H1 (cell line): ENCODE results near the gene PTPN7. TPM values are rescaled to one million over a fixed set of nuclear protein-coding genes. Genes with fewer than 3 reads are reported as not detected.
A peak's percentile ranks its signal among the peaks of the same experiment; 100 is the strongest.

Source experiments
- CTCF ChIA-PET: fragments of 300-600 bp; sonication (Branson Sonifier 250); formaldehyde crosslinking; loops from one replicate; lab custom pipeline; 2021; ENCODE audit not compliant: partially characterized antibody; lab: Charles Lee
- POLR2A ChIA-PET: fragments of 300-600 bp; sonication (Branson Sonifier 250); formaldehyde crosslinking; loops from one replicate; lab custom pipeline; 2021; ENCODE audit warnings: inconsistent platforms; ENCODE audit not compliant: partially characterized antibody; lab: Charles Lee
- DNase-seq, 2 experiments: peaks; one replicate each; pipeline versions ENCODE4 v3.0.0 to v3.0.0-alpha.2; 2010 to 2022; ENCODE audit warnings: low spot score in 2 of 2, low read depth in 1 of 2, mixed read lengths in 1 of 2
- FAIRE-seq: peaks from 2 replicates; lab custom pipeline; 2011; peaks lifted over from hg19 to GRCh38; lab: Jason Lieb, UNC
- H2AFZ ChIP-seq: 2 replicates; pipeline ENCODE4 v1.8.1; 2012; ENCODE audit warnings: low read length, inconsistent platforms
- H2AK5ac ChIP-seq: 2 replicates; pipeline ENCODE4 v1.6.1; 2013; ENCODE audit warnings: low read depth, low read length
- H2BK120ac ChIP-seq: replicated peaks from 2 replicates; pipeline ENCODE3; 2013; ENCODE audit warnings: low read depth, low read length, inconsistent platforms
- H2BK12ac ChIP-seq: 2 replicates; pipeline ENCODE4 v1.6.1; 2013; ENCODE audit warnings: low read depth, low read length
- H2BK15ac ChIP-seq: 2 replicates; pipeline ENCODE4 v1.6.1; 2013; ENCODE audit warnings: low read length
- H2BK20ac ChIP-seq: 2 replicates; pipeline ENCODE4 v1.6.1; 2013; ENCODE audit warnings: low read length
- H2BK5ac ChIP-seq: 2 replicates; pipeline ENCODE4 v1.6.1; 2013; ENCODE audit warnings: low read depth, low read length
- H3K14ac ChIP-seq: 2 replicates; pipeline ENCODE4 v1.6.1; 2013; ENCODE audit warnings: inconsistent platforms; ENCODE audit not compliant: insufficient read length
- H3K18ac ChIP-seq: 2 replicates; pipeline ENCODE4 v1.6.1; 2013; ENCODE audit warnings: low read length; ENCODE audit errors: extremely low read depth
- H3K23ac ChIP-seq: 2 replicates; pipeline ENCODE4 v1.6.1; 2013; ENCODE audit warnings: inconsistent platforms; ENCODE audit not compliant: insufficient read length
- H3K23me2 ChIP-seq: 2 replicates; pipeline ENCODE4 v1.6.1; 2013; ENCODE audit warnings: low read depth, low read length
- H3K27ac ChIP-seq: 2 replicates; pipeline ENCODE4 v1.6.1; 2011; ENCODE audit warnings: low read depth, low read length, inconsistent platforms
- H3K27me3 ChIP-seq, 4 experiments: replicated peaks in 1 of 4; 1 replicate in 1 of 4; 2 replicates in 3 of 4; pipeline versions ENCODE4 v1.6.1 to v1.8.1; 2011 to 2013; ENCODE audit warnings: low read length in 3 of 4, mild to moderate bottlenecking in 3 of 4, inconsistent platforms in 2 of 4, mixed read lengths in 2 of 4, moderate library complexity in 1 of 4; ENCODE audit not compliant: control insufficient read depth in 3 of 4, insufficient read depth in 3 of 4; ENCODE audit errors: extremely low read depth in 1 of 4
- H3K36me3 ChIP-seq, 4 experiments: 2 replicates each; pipeline versions ENCODE4 v1.6.1 to v1.8.1; 2011 to 2013; ENCODE audit warnings: mild to moderate bottlenecking in 4 of 4, low read length in 3 of 4, moderate library complexity in 2 of 4, control low read depth in 1 of 4, inconsistent platforms in 1 of 4; ENCODE audit not compliant: insufficient read depth in 4 of 4, control insufficient read depth in 2 of 4
- H3K4ac ChIP-seq: replicated peaks from 2 replicates; pipeline ENCODE3; 2013; ENCODE audit warnings: low read length, low read depth, mixed read lengths, inconsistent platforms; ENCODE audit not compliant: insufficient read length
- H3K4me1 ChIP-seq, 4 experiments: replicated peaks in 1 of 4; 1 replicate in 1 of 4; 2 replicates in 3 of 4; pipeline versions ENCODE4 v1.6.1 to v1.8.1; 2011 to 2013; ENCODE audit warnings: low read length in 3 of 4, inconsistent platforms in 2 of 4, mixed read lengths in 1 of 4; ENCODE audit not compliant: insufficient read depth in 4 of 4, control insufficient read depth in 3 of 4
- H3K4me2 ChIP-seq, 2 experiments: 2 replicates each; pipeline versions ENCODE4 v1.6.1 to v1.8.1; 2011 to 2013; ENCODE audit warnings: low read depth in 2 of 2, low read length in 2 of 2, control low read depth in 1 of 2, inconsistent platforms in 1 of 2, mild to moderate bottlenecking in 1 of 2; ENCODE audit not compliant: insufficient read depth in 1 of 2
- H3K4me3 ChIP-seq, 4 experiments: fragments of 200-600, 300-600 bp in 1 of 4; sonication (generic), shearing (Covaris generic), sonication (Bioruptor Twin) in 1 of 4; 2 replicates each; pipeline versions ENCODE4 v1.5.1 to v1.8.1; 2011 to 2016; ENCODE audit warnings: low read length in 4 of 4, low read depth in 3 of 4, control low read depth in 2 of 4, inconsistent platforms in 2 of 4, mild to moderate bottlenecking in 2 of 4, mixed read lengths in 1 of 4, moderate library complexity in 1 of 4; ENCODE audit not compliant: insufficient read depth in 2 of 4; ENCODE audit errors: extremely low read depth in 1 of 4
- H3K56ac ChIP-seq: replicated peaks from 2 replicates; pipeline ENCODE3; 2013; ENCODE audit warnings: low read depth, mild to moderate bottlenecking, mixed read lengths, low read length, inconsistent platforms; ENCODE audit not compliant: insufficient read length
- H3K79me1 ChIP-seq: 2 replicates; pipeline ENCODE4 v1.6.1; 2013; ENCODE audit warnings: low read depth, low read length, control low read depth
- H3K79me2 ChIP-seq, 2 experiments: 2 replicates each; pipeline versions ENCODE4 v1.6.1 to v1.8.1; 2012 to 2013; ENCODE audit warnings: low read length in 2 of 2, mild to moderate bottlenecking in 2 of 2, inconsistent platforms in 1 of 2; ENCODE audit not compliant: insufficient read depth in 2 of 2, control insufficient read depth in 1 of 2
- H3K9ac ChIP-seq, 4 experiments: replicated peaks in 1 of 4; 1 replicate in 1 of 4; 2 replicates in 3 of 4; pipeline versions ENCODE4 v1.6.1 to v1.8.1; 2011 to 2013; ENCODE audit warnings: low read depth in 3 of 4, low read length in 3 of 4, control low read depth in 2 of 4, mild to moderate bottlenecking in 2 of 4, moderate library complexity in 2 of 4, inconsistent platforms in 1 of 4; ENCODE audit errors: extremely low read depth in 1 of 4
- H3K9me3 ChIP-seq, 2 experiments: 2 replicates each; pipeline versions ENCODE4 v1.6.1 to v1.8.1; 2012 to 2013; ENCODE audit warnings: mild to moderate bottlenecking in 2 of 2, moderate library complexity in 2 of 2, control low read depth in 1 of 2, inconsistent platforms in 1 of 2, low read depth in 1 of 2, low read length in 1 of 2, mixed read lengths in 1 of 2; ENCODE audit not compliant: insufficient read depth in 2 of 2
- H4K20me1 ChIP-seq, 2 experiments: replicated peaks in 1 of 2; 2 replicates each; pipeline versions ENCODE3 to v1.8.1; 2011 to 2013; ENCODE audit warnings: inconsistent platforms in 2 of 2, low read length in 2 of 2, mild to moderate bottlenecking in 1 of 2; ENCODE audit not compliant: insufficient read depth in 2 of 2, control insufficient read depth in 1 of 2
- H4K5ac ChIP-seq: 2 replicates; pipeline ENCODE4 v1.6.1; 2013; ENCODE audit warnings: low read length, low read depth, mixed read lengths, inconsistent platforms; ENCODE audit not compliant: insufficient read length
- H4K8ac ChIP-seq: 2 replicates; pipeline ENCODE4 v1.8.0; 2013; ENCODE audit warnings: mild to moderate bottlenecking, moderate library complexity, low read length, inconsistent platforms; ENCODE audit not compliant: insufficient read depth; ENCODE audit errors: extremely low read depth
- H4K91ac ChIP-seq: replicated peaks from 2 replicates; pipeline ENCODE3; 2013; ENCODE audit warnings: low read length, mixed read lengths, inconsistent platforms; ENCODE audit not compliant: insufficient read length
- EZH2 ChIP-seq: fragments of 200-600 bp; sonication (generic); IDR thresholded peaks from 2 replicates; pipeline ENCODE4 v1.7.1; 2012; ENCODE audit warnings: low read depth, mild to moderate bottlenecking, moderate library complexity, low read length, inconsistent platforms; ENCODE audit not compliant: severe bottlenecking
- POLR2AphosphoS5 ChIP-seq: IDR thresholded peaks from 2 replicates; pipeline ENCODE4 v1.6.1; 2011; ENCODE audit warnings: low read depth, low read length
- WGBS, 2 experiments: shearing (Covaris generic) in 1 of 2; methylation state at CpG; one replicate each; pipeline versions ENCODE4 v1.1.6 to v1.1.7; 2013 to 2015; ENCODE audit warnings: low lambda C conversion rate in 2 of 2, mixed read lengths in 2 of 2, inconsistent platforms in 1 of 2, low coverage in 1 of 2, missing lambda C conversion rate in 1 of 2; ENCODE audit not compliant: insufficient replicate concordance in 2 of 2, insufficient coverage in 1 of 2, insufficient read length in 1 of 2; ENCODE audit errors: extremely low coverage in 1 of 2, missing lambda C conversion rate in 1 of 2; 5-methylcytosine and 5-hydroxymethylcytosine counted together
- polyA plus RNA-seq, 7 experiments: library from polyadenylated mRNA; depleted of rRNA in 3 of 7; stranded (reverse) in 5 of 7; unstranded in 2 of 7; fragments of >200 nt in 5 of 7; fragments of 200-250 nt in 2 of 7; gene quantifications; 1 replicate in 5 of 7; 2 replicates in 1 of 7; 4 replicates in 1 of 7; pipeline versions ENCODE4 v1.2.1 to v1.2.3, GENCODE V29; 2011 to 2013; ENCODE audit warnings: missing spikeins in 2 of 7, mixed read lengths in 2 of 7
- total RNA-seq: library from RNA; stranded (reverse); fragmentation: NEBNext Ultra II Directional; extraction: Animal tissue kit (Norgen Biotek cat#: 25700); gene quantifications from 2 replicates; pipeline ENCODE4 v1.2.1, GENCODE V29; 2021

PTPN7 gene
- total and polyA plus RNA-seq, 2 of the 8 experiments (the other 6 are each of a cell fraction or from before 2014, with no cell fraction given): 0.20 TPM; not detected in 1

- no peak for DNase-seq
- Histone ChIP-seq H4K91ac (no peak overlapping the region), H3K79me2 (no peaks in the 10 kb centered on the region), H3K27ac (no peak overlapping the region), H2BK20ac (0 out of 2 replicates have a peak overlapping the region, but pooled peaks have one; percentile 64), H3K18ac (no peak overlapping the region), H2BK120ac (no peak overlapping the region), H3K4me2 (no peak overlapping the region), H2BK15ac (0 out of 2 replicates have a peak overlapping the region, but pooled peaks have one; percentile 92), H3K9me3 (no peaks in the 10 kb centered on the region), H3K4me3 (no peak overlapping the region), H3K23ac (no peak overlapping the region), H2AFZ (no peak overlapping the region), H3K79me1 (no peaks in the 10 kb centered on the region), H3K4me1 (peaks cover 0 to 5% (median 4%) of the 10 kb centered on the region in 4 experiments; a peak in 6 of 7 replicates), H3K56ac (no peak overlapping the region), H2AK5ac (no peak overlapping the region), H3K23me2 (no peaks in the 10 kb centered on the region), H3K4ac (no peak overlapping the region), H2BK5ac (no peak overlapping the region), H2BK12ac (0 out of 2 replicates have a peak overlapping the region, but pooled peaks have one; percentile 55), H3K27me3 (no peaks in the 10 kb centered on the region), H3K36me3 (no peaks in the 10 kb centered on the region), H4K5ac (no peak overlapping the region), H3K14ac (no peak overlapping the region), H3K9ac (no peak overlapping the region; a peak in 1 of 7 replicates), H4K20me1 (no peaks in the 10 kb centered on the region), H4K8ac (no peak overlapping the region)
- no peak for FAIRE-seq
- ChIA-PET CTCF (interaction anchor here (0.6 to 29.2 kb wide), 16 partner anchors 10 to 690 kb away, joined by 3 to 1014 read pairs (median 5); partner anchors contain the start of genes ARL8A, ELF3 and RNPEP), POLR2A (interaction anchor here (0.5 to 7.2 kb wide), 10 partner anchors 8 to 899 kb away, joined by 3 to 98 read pairs (median 6); partner anchors contain the start of genes ELF3 and TIMM17A)
- no peak for TF ChIP-seq POLR2AphosphoS5
- TF ChIP-seq EZH2: peak; percentile 26
- WGBS, 2 experiments: 93% methylated on average over 10 of the region's 10 CpGs; no CpG with 5 or more reads in 1 of the 2 experiments
Observed at GRCh38 chr1:202123336-202123813, 37.0 kb downstream of the PTPN7 start.
